ENCODE results near the gene ARSG. TPM values are rescaled to one million over a fixed set of nuclear protein-coding genes. Genes with fewer than 3 reads are reported as not detected.

The ARSG gene
- total and polyA plus RNA-seq, 2 of the 8 experiments (the other 6 are each of a cell fraction or from before 2014, with no cell fraction given) = 3.3 to 4.0 TPM

- no peak overlapping the region for H2BK5ac ChIP-seq (ENCODE audit: low read depth, low read length)
- H2BK15ac ChIP-seq (ENCODE audit: low read length) = no peak overlapping the region
- H3K27me3 ChIP-seq (replicated peaks in 1 of 4; ENCODE audit: control insufficient read depth in 3 of 4, extremely low read depth in 1 of 4, insufficient read depth in 3 of 4, low read length in 3 of 4) = no peaks in the 10 kb centered on the region
- no peak overlapping the region for H3K9ac ChIP-seq (replicated peaks in 1 of 4; ENCODE audit: extremely low read depth in 1 of 4, low read depth in 3 of 4, low read length in 3 of 4)
- H3K4me2 ChIP-seq (ENCODE audit: insufficient read depth in 1 of 2, low read depth in 2 of 2, low read length in 2 of 2) = no peak overlapping the region
- CTCF ChIA-PET (ENCODE audit: partially characterized antibody) = interaction anchor here (1.0 kb wide), 1 partner anchor 20 kb away, joined by 4 read pairs; no protein-coding TSS in a partner anchor
- TF ChIP-seq NRF1 (IDR thresholded peaks at IDR 0.05; ENCODE audit: low read depth, low read length) (no peak), SIN3A (conservative IDR thresholded peaks at IDR 0.05 in 1 of 2, IDR thresholded peaks at IDR 0.05 in 1 of 2; ENCODE audit: low read depth in 1 of 2, low read length in 2 of 2) (no peak), SIRT6 (IDR thresholded peaks at IDR 0.05; ENCODE audit: low read length) (no peak), KDM4A (IDR thresholded peaks at IDR 0.05; ENCODE audit: low read depth, low read length, severe bottlenecking) (no peak), GABPA (IDR thresholded peaks at IDR 0.05; ENCODE audit: borderline replicate concordance, insufficient read depth, low read length) (no peak), ATF2 (IDR thresholded peaks at IDR 0.05; ENCODE audit: low read length) (no peak), HDAC6 (IDR thresholded peaks at IDR 0.05; ENCODE audit: low read depth, low read length) (no peak)
- no peak overlapping the region for H2BK120ac ChIP-seq (replicated peaks; ENCODE audit: low read depth, low read length)
- no peak overlapping the region for H3K56ac ChIP-seq (replicated peaks; ENCODE audit: insufficient read length, low read depth, low read length)
- WGBS, 2 experiments (ENCODE audit: extremely low coverage in 1 of 2, insufficient coverage in 1 of 2, insufficient read length in 1 of 2, insufficient replicate concordance in 2 of 2, low coverage in 1 of 2, low lambda C conversion rate in 2 of 2, missing lambda C conversion rate in 1 of 2) = 91% methylated on average over 6 of the region's 6 CpGs; no CpG with 5 or more reads in 1 of the 2 experiments
- H3K23ac ChIP-seq (ENCODE audit: insufficient read length) = no peak overlapping the region
- POLR2A ChIA-PET (ENCODE audit: partially characterized antibody) = no interaction called here
- no peak overlapping the region for H3K4me3 ChIP-seq (ENCODE audit: extremely low read depth in 1 of 4, insufficient read depth in 2 of 4, low read depth in 3 of 4, low read length in 4 of 4)
- H3K79me1 ChIP-seq (ENCODE audit: low read depth, low read length) = no peaks in the 10 kb centered on the region
- no peak overlapping the region for H4K8ac ChIP-seq (ENCODE audit: extremely low read depth, insufficient read depth, low read length)
- H3K36me3 ChIP-seq (ENCODE audit: control insufficient read depth in 2 of 4, insufficient read depth in 4 of 4, low read length in 3 of 4) = no peaks in the 10 kb centered on the region
- FAIRE-seq = no peak
- no peak overlapping the region for H3K4ac ChIP-seq (replicated peaks; ENCODE audit: insufficient read length, low read depth, low read length)
- no peaks in the 10 kb centered on the region for H4K20me1 ChIP-seq (replicated peaks in 1 of 2; ENCODE audit: control insufficient read depth in 1 of 2, insufficient read depth in 2 of 2, low read length in 2 of 2)
- no peak overlapping the region for H4K5ac ChIP-seq (ENCODE audit: insufficient read length, low read depth, low read length)
- no peak overlapping the region for H2AK5ac ChIP-seq (ENCODE audit: low read depth, low read length)
- no peak overlapping the region for H2BK20ac ChIP-seq (ENCODE audit: low read length)
- H3K18ac ChIP-seq (ENCODE audit: extremely low read depth, low read length) = no peak overlapping the region
- no peak overlapping the region for H4K91ac ChIP-seq (replicated peaks; ENCODE audit: insufficient read length, low read length)
- no peak overlapping the region for H3K27ac ChIP-seq (ENCODE audit: low read depth, low read length)
- H3K4me1 ChIP-seq (replicated peaks in 1 of 4; ENCODE audit: control insufficient read depth in 3 of 4, insufficient read depth in 4 of 4, low read length in 3 of 4) = peaks cover 0 to 2% (median 0%) of the 10 kb centered on the region in 4 experiments; a peak in 1 of 7 replicates
- H2AFZ ChIP-seq (ENCODE audit: low read length) = no peak overlapping the region
- no peaks in the 10 kb centered on the region for H3K9me3 ChIP-seq (ENCODE audit: insufficient read depth in 2 of 2, low read depth in 1 of 2, low read length in 1 of 2)
- no peak overlapping the region for H3K14ac ChIP-seq (ENCODE audit: insufficient read length)
- H2BK12ac ChIP-seq (ENCODE audit: low read depth, low read length) = no peak overlapping the region
- H3K79me2 ChIP-seq (ENCODE audit: control insufficient read depth in 1 of 2, insufficient read depth in 2 of 2, low read length in 2 of 2) = no peaks in the 10 kb centered on the region
- DNase-seq (ENCODE audit: low read depth in 1 of 2, low spot score in 2 of 2) = no peak
- H3K23me2 ChIP-seq (ENCODE audit: low read depth, low read length) = no peaks in the 10 kb centered on the region; the same call in 1 of the 2 replicates
These were observed 56.1 kb downstream of the ARSG start for GRCh38 chr17:68347380-68347779.

Data from H1 (cell line).